H1 (cell line): ENCODE data around the gene GALNT7. TPM values are rescaled to one million over a fixed set of nuclear protein-coding genes. Genes with fewer than 3 reads are reported as not detected.

ENCODE experiments used
- CTCF ChIA-PET: fragments of 300-600 bp; sonication (Branson Sonifier 250); formaldehyde crosslinking; loops from one replicate; lab custom pipeline; 2021; ENCODE audit not compliant: partially characterized antibody; lab: Charles Lee
- POLR2A ChIA-PET: fragments of 300-600 bp; sonication (Branson Sonifier 250); formaldehyde crosslinking; loops from one replicate; lab custom pipeline; 2021; ENCODE audit warnings: inconsistent platforms; ENCODE audit not compliant: partially characterized antibody; lab: Charles Lee
- DNase-seq, 2 experiments: peaks; one replicate each; pipeline versions ENCODE4 v3.0.0 to v3.0.0-alpha.2; 2010 to 2022; ENCODE audit warnings: low spot score in 2 of 2, low read depth in 1 of 2, mixed read lengths in 1 of 2
- FAIRE-seq: peaks from 2 replicates; lab custom pipeline; 2011; peaks lifted over from hg19 to GRCh38; lab: Jason Lieb, UNC
- H2AFZ ChIP-seq: 2 replicates; pipeline ENCODE4 v1.8.1; 2012; ENCODE audit warnings: low read length, inconsistent platforms
- H2AK5ac ChIP-seq: 2 replicates; pipeline ENCODE4 v1.6.1; 2013; ENCODE audit warnings: low read depth, low read length
- H2BK120ac ChIP-seq: replicated peaks from 2 replicates; pipeline ENCODE3; 2013; ENCODE audit warnings: low read depth, low read length, inconsistent platforms
- H2BK12ac ChIP-seq: 2 replicates; pipeline ENCODE4 v1.6.1; 2013; ENCODE audit warnings: low read depth, low read length
- H2BK15ac ChIP-seq: 2 replicates; pipeline ENCODE4 v1.6.1; 2013; ENCODE audit warnings: low read length
- H2BK20ac ChIP-seq: 2 replicates; pipeline ENCODE4 v1.6.1; 2013; ENCODE audit warnings: low read length
- H2BK5ac ChIP-seq: 2 replicates; pipeline ENCODE4 v1.6.1; 2013; ENCODE audit warnings: low read depth, low read length
- H3K14ac ChIP-seq: 2 replicates; pipeline ENCODE4 v1.6.1; 2013; ENCODE audit warnings: inconsistent platforms; ENCODE audit not compliant: insufficient read length
- H3K18ac ChIP-seq: 2 replicates; pipeline ENCODE4 v1.6.1; 2013; ENCODE audit warnings: low read length; ENCODE audit errors: extremely low read depth
- H3K23ac ChIP-seq: 2 replicates; pipeline ENCODE4 v1.6.1; 2013; ENCODE audit warnings: inconsistent platforms; ENCODE audit not compliant: insufficient read length
- H3K23me2 ChIP-seq: 2 replicates; pipeline ENCODE4 v1.6.1; 2013; ENCODE audit warnings: low read depth, low read length
- H3K27ac ChIP-seq: 2 replicates; pipeline ENCODE4 v1.6.1; 2011; ENCODE audit warnings: low read depth, low read length, inconsistent platforms
- H3K27me3 ChIP-seq, 4 experiments: replicated peaks in 1 of 4; 1 replicate in 1 of 4; 2 replicates in 3 of 4; pipeline versions ENCODE4 v1.6.1 to v1.8.1; 2011 to 2013; ENCODE audit warnings: low read length in 3 of 4, mild to moderate bottlenecking in 3 of 4, inconsistent platforms in 2 of 4, mixed read lengths in 2 of 4, moderate library complexity in 1 of 4; ENCODE audit not compliant: control insufficient read depth in 3 of 4, insufficient read depth in 3 of 4; ENCODE audit errors: extremely low read depth in 1 of 4
- H3K36me3 ChIP-seq, 4 experiments: 2 replicates each; pipeline versions ENCODE4 v1.6.1 to v1.8.1; 2011 to 2013; ENCODE audit warnings: mild to moderate bottlenecking in 4 of 4, low read length in 3 of 4, moderate library complexity in 2 of 4, control low read depth in 1 of 4, inconsistent platforms in 1 of 4; ENCODE audit not compliant: insufficient read depth in 4 of 4, control insufficient read depth in 2 of 4
- H3K4ac ChIP-seq: replicated peaks from 2 replicates; pipeline ENCODE3; 2013; ENCODE audit warnings: low read length, low read depth, mixed read lengths, inconsistent platforms; ENCODE audit not compliant: insufficient read length
- H3K4me1 ChIP-seq, 4 experiments: replicated peaks in 1 of 4; 1 replicate in 1 of 4; 2 replicates in 3 of 4; pipeline versions ENCODE4 v1.6.1 to v1.8.1; 2011 to 2013; ENCODE audit warnings: low read length in 3 of 4, inconsistent platforms in 2 of 4, mixed read lengths in 1 of 4; ENCODE audit not compliant: insufficient read depth in 4 of 4, control insufficient read depth in 3 of 4
- H3K4me2 ChIP-seq, 2 experiments: 2 replicates each; pipeline versions ENCODE4 v1.6.1 to v1.8.1; 2011 to 2013; ENCODE audit warnings: low read depth in 2 of 2, low read length in 2 of 2, control low read depth in 1 of 2, inconsistent platforms in 1 of 2, mild to moderate bottlenecking in 1 of 2; ENCODE audit not compliant: insufficient read depth in 1 of 2
- H3K4me3 ChIP-seq, 4 experiments: fragments of 200-600, 300-600 bp in 1 of 4; sonication (generic), shearing (Covaris generic), sonication (Bioruptor Twin) in 1 of 4; 2 replicates each; pipeline versions ENCODE4 v1.5.1 to v1.8.1; 2011 to 2016; ENCODE audit warnings: low read length in 4 of 4, low read depth in 3 of 4, control low read depth in 2 of 4, inconsistent platforms in 2 of 4, mild to moderate bottlenecking in 2 of 4, mixed read lengths in 1 of 4, moderate library complexity in 1 of 4; ENCODE audit not compliant: insufficient read depth in 2 of 4; ENCODE audit errors: extremely low read depth in 1 of 4
- H3K56ac ChIP-seq: replicated peaks from 2 replicates; pipeline ENCODE3; 2013; ENCODE audit warnings: low read depth, mild to moderate bottlenecking, mixed read lengths, low read length, inconsistent platforms; ENCODE audit not compliant: insufficient read length
- H3K79me1 ChIP-seq: 2 replicates; pipeline ENCODE4 v1.6.1; 2013; ENCODE audit warnings: low read depth, low read length, control low read depth
- H3K79me2 ChIP-seq, 2 experiments: 2 replicates each; pipeline versions ENCODE4 v1.6.1 to v1.8.1; 2012 to 2013; ENCODE audit warnings: low read length in 2 of 2, mild to moderate bottlenecking in 2 of 2, inconsistent platforms in 1 of 2; ENCODE audit not compliant: insufficient read depth in 2 of 2, control insufficient read depth in 1 of 2
- H3K9ac ChIP-seq, 4 experiments: replicated peaks in 1 of 4; 1 replicate in 1 of 4; 2 replicates in 3 of 4; pipeline versions ENCODE4 v1.6.1 to v1.8.1; 2011 to 2013; ENCODE audit warnings: low read depth in 3 of 4, low read length in 3 of 4, control low read depth in 2 of 4, mild to moderate bottlenecking in 2 of 4, moderate library complexity in 2 of 4, inconsistent platforms in 1 of 4; ENCODE audit errors: extremely low read depth in 1 of 4
- H3K9me3 ChIP-seq, 2 experiments: 2 replicates each; pipeline versions ENCODE4 v1.6.1 to v1.8.1; 2012 to 2013; ENCODE audit warnings: mild to moderate bottlenecking in 2 of 2, moderate library complexity in 2 of 2, control low read depth in 1 of 2, inconsistent platforms in 1 of 2, low read depth in 1 of 2, low read length in 1 of 2, mixed read lengths in 1 of 2; ENCODE audit not compliant: insufficient read depth in 2 of 2
- H4K20me1 ChIP-seq, 2 experiments: replicated peaks in 1 of 2; 2 replicates each; pipeline versions ENCODE3 to v1.8.1; 2011 to 2013; ENCODE audit warnings: inconsistent platforms in 2 of 2, low read length in 2 of 2, mild to moderate bottlenecking in 1 of 2; ENCODE audit not compliant: insufficient read depth in 2 of 2, control insufficient read depth in 1 of 2
- H4K5ac ChIP-seq: 2 replicates; pipeline ENCODE4 v1.6.1; 2013; ENCODE audit warnings: low read length, low read depth, mixed read lengths, inconsistent platforms; ENCODE audit not compliant: insufficient read length
- H4K8ac ChIP-seq: 2 replicates; pipeline ENCODE4 v1.8.0; 2013; ENCODE audit warnings: mild to moderate bottlenecking, moderate library complexity, low read length, inconsistent platforms; ENCODE audit not compliant: insufficient read depth; ENCODE audit errors: extremely low read depth
- H4K91ac ChIP-seq: replicated peaks from 2 replicates; pipeline ENCODE3; 2013; ENCODE audit warnings: low read length, mixed read lengths, inconsistent platforms; ENCODE audit not compliant: insufficient read length
- CTBP2 ChIP-seq: IDR thresholded peaks from 2 replicates; pipeline ENCODE4 v1.7.0; 2011; ENCODE audit warnings: borderline replicate concordance, mild to moderate bottlenecking, moderate library complexity, mixed read lengths, low read length; ENCODE audit not compliant: insufficient read depth, insufficient read length
- MAFK ChIP-seq: IDR thresholded peaks from 2 replicates; pipeline ENCODE4 v1.6.1; 2012; ENCODE audit warnings: low read depth, mild to moderate bottlenecking, improper control_type of control experiment, low read length
- SAP30 ChIP-seq: fragments of 300-600 bp; sonication (generic); IDR thresholded peaks from 2 replicates; pipeline ENCODE4 v1.7.1; 2012; ENCODE audit warnings: low read length, moderate library complexity, mild to moderate bottlenecking, inconsistent platforms; ENCODE audit not compliant: insufficient read depth, insufficient replicate concordance
- WGBS, 2 experiments: shearing (Covaris generic) in 1 of 2; methylation state at CpG; one replicate each; pipeline versions ENCODE4 v1.1.6 to v1.1.7; 2013 to 2015; ENCODE audit warnings: low lambda C conversion rate in 2 of 2, mixed read lengths in 2 of 2, inconsistent platforms in 1 of 2, low coverage in 1 of 2, missing lambda C conversion rate in 1 of 2; ENCODE audit not compliant: insufficient replicate concordance in 2 of 2, insufficient coverage in 1 of 2, insufficient read length in 1 of 2; ENCODE audit errors: extremely low coverage in 1 of 2, missing lambda C conversion rate in 1 of 2; 5-methylcytosine and 5-hydroxymethylcytosine counted together
- polyA plus RNA-seq, 7 experiments: library from polyadenylated mRNA; depleted of rRNA in 3 of 7; stranded (reverse) in 5 of 7; unstranded in 2 of 7; fragments of >200 nt in 5 of 7; fragments of 200-250 nt in 2 of 7; gene quantifications; 1 replicate in 5 of 7; 2 replicates in 1 of 7; 4 replicates in 1 of 7; pipeline versions ENCODE4 v1.2.1 to v1.2.3, GENCODE V29; 2011 to 2013; ENCODE audit warnings: missing spikeins in 2 of 7, mixed read lengths in 2 of 7
- total RNA-seq: library from RNA; stranded (reverse); fragmentation: NEBNext Ultra II Directional; extraction: Animal tissue kit (Norgen Biotek cat#: 25700); gene quantifications from 2 replicates; pipeline ENCODE4 v1.2.1, GENCODE V29; 2021
- TF ChIP-seq, protein P1 (sequence below): IDR thresholded peaks from 2 replicates; pipeline ENCODE4 v1.6.1; 2012; ENCODE audit warnings: inconsistent platforms

The GALNT7 gene
- total and polyA plus RNA-seq, 2 of the 8 experiments (the other 6 are each of a cell fraction or from before 2014, with no cell fraction given): 22.4 to 85.5 TPM

DNA sequence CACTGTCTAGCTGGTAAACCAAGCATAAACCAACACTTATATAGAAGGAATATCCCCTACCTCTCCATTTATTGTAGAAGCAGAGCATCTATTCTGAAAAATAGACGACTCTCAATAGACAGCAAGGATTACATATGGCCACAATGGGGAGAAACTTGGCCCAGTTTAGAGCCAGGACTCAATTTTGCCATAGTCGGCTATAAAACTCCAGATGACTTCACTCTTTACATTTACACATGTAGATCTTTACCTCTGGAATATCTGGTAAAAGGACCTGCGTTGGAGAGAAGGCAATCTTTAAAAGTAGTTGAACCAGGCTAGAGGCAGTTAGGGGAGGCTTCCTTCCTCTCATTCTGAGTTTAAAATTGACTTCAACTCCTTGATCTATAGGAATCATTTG, 88.2 kb downstream of the GALNT7 start:
- peaks cover 2 to 5% of the 10 kb centered on the region in 2 experiments for H4K20me1 ChIP-seq
- H3K79me1 ChIP-seq: peaks cover 3% of the 10 kb centered on the region; the same call in 1 of the 2 replicates
- no peak overlapping the region for H4K5ac ChIP-seq
- H3K23ac ChIP-seq: no peak overlapping the region
- no peak overlapping the region for H2BK12ac ChIP-seq
- no peak for FAIRE-seq
- H3K23me2 ChIP-seq: no peaks in the 10 kb centered on the region
- H2BK15ac ChIP-seq: no peak overlapping the region
- no peaks in the 10 kb centered on the region for H3K9me3 ChIP-seq
- H3K27me3 ChIP-seq: no peaks in the 10 kb centered on the region
- no peak overlapping the region for H2AFZ ChIP-seq
- H3K79me2 ChIP-seq: peaks cover 0 to 88% of the 10 kb centered on the region in 2 experiments; a peak in 3 of 4 replicates
- H3K9ac ChIP-seq: no peak overlapping the region
- no peak overlapping the region for H3K4ac ChIP-seq
- H2BK5ac ChIP-seq: no peak overlapping the region
- no peak overlapping the region for H4K8ac ChIP-seq
- CTCF ChIA-PET: interaction anchor here (0.6 to 4.1 kb wide), 52 partner anchors 9 to 1062 kb away, joined by 3 to 108 read pairs (median 6); partner anchors contain the start of gene GALNT7
- H3K4me1 ChIP-seq: peaks cover 2 to 14% (median 4%) of the 10 kb centered on the region in 4 experiments; a peak in 3 of 7 replicates
- no peak overlapping the region for H2AK5ac ChIP-seq
- H4K91ac ChIP-seq: no peak overlapping the region
- TF ChIP-seq MAFK (0 out of 2 replicates have a peak, but pooled peaks have one; percentile 10), SAP30 (no peak), CTBP2 (no peak)
- TF ChIP-seq, protein P1, sequence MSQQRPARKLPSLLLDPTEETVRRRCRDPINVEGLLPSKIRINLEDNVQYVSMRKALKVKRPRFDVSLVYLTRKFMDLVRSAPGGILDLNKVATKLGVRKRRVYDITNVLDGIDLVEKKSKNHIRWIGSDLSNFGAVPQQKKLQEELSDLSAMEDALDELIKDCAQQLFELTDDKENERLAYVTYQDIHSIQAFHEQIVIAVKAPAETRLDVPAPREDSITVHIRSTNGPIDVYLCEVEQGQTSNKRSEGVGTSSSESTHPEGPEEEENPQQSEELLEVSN: no peak
- TF ChIP-seq, all 59 proteins: peak for 1
- no peak overlapping the region for H3K56ac ChIP-seq
- H3K18ac ChIP-seq: no peak overlapping the region
- H2BK20ac ChIP-seq: no peak overlapping the region
- DNase-seq: no peak
- 81% methylated on average over 3 of the region's 3 CpGs; no CpG with 5 or more reads in 1 of the 2 experiments for WGBS, 2 experiments
- H3K4me2 ChIP-seq: no peak overlapping the region
- no peak overlapping the region for H3K4me3 ChIP-seq
- H3K14ac ChIP-seq: no peak overlapping the region
- no peaks in the 10 kb centered on the region for H3K36me3 ChIP-seq
- H2BK120ac ChIP-seq: no peak overlapping the region
- no peak overlapping the region for H3K27ac ChIP-seq
- POLR2A ChIA-PET: interaction anchor here (1.3 to 1.7 kb wide), 2 partner anchors 86 to 243 kb away, joined by 3 to 7 read pairs; no protein-coding TSS in a partner anchor
